ENCODE results near the gene ZNF157. TPM values are rescaled to one million over a fixed set of nuclear protein-coding genes. Genes with fewer than 3 reads are reported as not detected.

Gene ZNF157
- total RNA-seq, 1 experiment from 2014 or later: 0.81 TPM

GRCh38 chrX:47420962-47421361, 50.6 kb downstream of the ZNF157 start:
- no peak overlapping the region for H2BK20ac ChIP-seq (ENCODE audit: low read depth, low read length, poor library complexity, severe bottlenecking)
- H3K4me2 ChIP-seq (ENCODE audit: insufficient read depth, insufficient read length, low read length): no peak overlapping the region
- no peak overlapping the region for H2AFZ ChIP-seq (ENCODE audit: low read length)
- no peaks in the 10 kb centered on the region for H3K4me1 ChIP-seq (ENCODE audit: insufficient read depth, low read length)
- no peak overlapping the region for H3K23ac ChIP-seq (ENCODE audit: insufficient read length, low read depth, low read length)
- TF ChIP-seq, protein P1, sequence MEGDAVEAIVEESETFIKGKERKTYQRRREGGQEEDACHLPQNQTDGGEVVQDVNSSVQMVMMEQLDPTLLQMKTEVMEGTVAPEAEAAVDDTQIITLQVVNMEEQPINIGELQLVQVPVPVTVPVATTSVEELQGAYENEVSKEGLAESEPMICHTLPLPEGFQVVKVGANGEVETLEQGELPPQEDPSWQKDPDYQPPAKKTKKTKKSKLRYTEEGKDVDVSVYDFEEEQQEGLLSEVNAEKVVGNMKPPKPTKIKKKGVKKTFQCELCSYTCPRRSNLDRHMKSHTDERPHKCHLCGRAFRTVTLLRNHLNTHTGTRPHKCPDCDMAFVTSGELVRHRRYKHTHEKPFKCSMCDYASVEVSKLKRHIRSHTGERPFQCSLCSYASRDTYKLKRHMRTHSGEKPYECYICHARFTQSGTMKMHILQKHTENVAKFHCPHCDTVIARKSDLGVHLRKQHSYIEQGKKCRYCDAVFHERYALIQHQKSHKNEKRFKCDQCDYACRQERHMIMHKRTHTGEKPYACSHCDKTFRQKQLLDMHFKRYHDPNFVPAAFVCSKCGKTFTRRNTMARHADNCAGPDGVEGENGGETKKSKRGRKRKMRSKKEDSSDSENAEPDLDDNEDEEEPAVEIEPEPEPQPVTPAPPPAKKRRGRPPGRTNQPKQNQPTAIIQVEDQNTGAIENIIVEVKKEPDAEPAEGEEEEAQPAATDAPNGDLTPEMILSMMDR (conservative IDR thresholded peaks at IDR 0.05): no peak
- no peak overlapping the region for H4K91ac ChIP-seq (ENCODE audit: insufficient read length, low read depth, low read length)
- H3K4ac ChIP-seq (ENCODE audit: low read depth, low read length): no peak overlapping the region
- peaks cover 41% of the 10 kb centered on the region for H3K9me3 ChIP-seq (ENCODE audit: control insufficient read depth, low read depth, low read length)
- H2BK5ac ChIP-seq (ENCODE audit: insufficient read length, low read length): no peak overlapping the region
- Mint-ChIP-seq H3K4me1 (no peaks in the 10 kb centered on the region), H3K27me3 (ENCODE audit: low read depth) (peaks cover 2% of the 10 kb centered on the region), H3K36me3 (ENCODE audit: insufficient read depth in 1 of 3, low read depth in 3 of 3) (peaks cover 2 to 7% (median 4%) of the 10 kb centered on the region in 3 experiments; a peak in 5 of 7 replicates), H3K9me3 (peaks cover 76 to 78% of the 10 kb centered on the region in 2 experiments), H3K4me3 (no peak overlapping the region), H3K27ac (no peak overlapping the region)
- H3T11ph ChIP-seq (ENCODE audit: low read length): no peak overlapping the region
- H3K18ac ChIP-seq (ENCODE audit: insufficient read length, low read depth, low read length): no peak overlapping the region
- no peaks in the 10 kb centered on the region for H3K79me1 ChIP-seq (ENCODE audit: insufficient read depth, low read depth, low read length, poor library complexity, severe bottlenecking)
- H2BK120ac ChIP-seq (ENCODE audit: low read depth, low read length, poor library complexity, severe bottlenecking): no peak overlapping the region
- no CpG with 5 or more reads among the region's 5 CpGs for WGBS (ENCODE audit: extremely low coverage, insufficient read length, low lambda C conversion rate)
- H4K5ac ChIP-seq (ENCODE audit: insufficient read length, low read depth, low read length): no peak overlapping the region
- H3K14ac ChIP-seq (ENCODE audit: insufficient read depth, low read length): no peak overlapping the region
- no peaks in the 10 kb centered on the region for H3K79me2 ChIP-seq (ENCODE audit: insufficient read depth, low read length)
- H2AK5ac ChIP-seq (ENCODE audit: insufficient read length, low read length): no peak overlapping the region
- no peak overlapping the region for H3K56ac ChIP-seq (ENCODE audit: insufficient read length, low read depth, low read length)
- H2BK15ac ChIP-seq (ENCODE audit: low read depth, low read length): no peak overlapping the region
- H3K23me2 ChIP-seq (ENCODE audit: insufficient read length, low read depth, low read length, poor library complexity, severe bottlenecking): no peaks in the 10 kb centered on the region
- no peaks in the 10 kb centered on the region for H4K20me1 ChIP-seq (ENCODE audit: control insufficient read depth, insufficient read depth, insufficient read length)
- H3K27ac ChIP-seq (ENCODE audit: insufficient read length, low read depth, low read length): no peak overlapping the region
- DNase-seq: no peak
- H2BK12ac ChIP-seq (ENCODE audit: insufficient read length, low read depth, low read length): no peak overlapping the region
- no peaks in the 10 kb centered on the region for H3K27me3 ChIP-seq (ENCODE audit: insufficient read depth, low read length)
- no peak overlapping the region for H4K8ac ChIP-seq (replicated peaks; ENCODE audit: insufficient read length, low read depth, low read length)
- no peak overlapping the region for H3K9ac ChIP-seq (ENCODE audit: extremely low read depth, insufficient read length, low read length)
